ENCODE data around the gene HMGXB3. TPM values are rescaled to one million over a fixed set of nuclear protein-coding genes. Genes with fewer than 3 reads are reported as not detected.

Gene HMGXB3
- total RNA-seq (2014; rRNA removed; shearing (Covaris generic)) = 46.6 and 65.8 TPM in 2 replicates

DNA sequence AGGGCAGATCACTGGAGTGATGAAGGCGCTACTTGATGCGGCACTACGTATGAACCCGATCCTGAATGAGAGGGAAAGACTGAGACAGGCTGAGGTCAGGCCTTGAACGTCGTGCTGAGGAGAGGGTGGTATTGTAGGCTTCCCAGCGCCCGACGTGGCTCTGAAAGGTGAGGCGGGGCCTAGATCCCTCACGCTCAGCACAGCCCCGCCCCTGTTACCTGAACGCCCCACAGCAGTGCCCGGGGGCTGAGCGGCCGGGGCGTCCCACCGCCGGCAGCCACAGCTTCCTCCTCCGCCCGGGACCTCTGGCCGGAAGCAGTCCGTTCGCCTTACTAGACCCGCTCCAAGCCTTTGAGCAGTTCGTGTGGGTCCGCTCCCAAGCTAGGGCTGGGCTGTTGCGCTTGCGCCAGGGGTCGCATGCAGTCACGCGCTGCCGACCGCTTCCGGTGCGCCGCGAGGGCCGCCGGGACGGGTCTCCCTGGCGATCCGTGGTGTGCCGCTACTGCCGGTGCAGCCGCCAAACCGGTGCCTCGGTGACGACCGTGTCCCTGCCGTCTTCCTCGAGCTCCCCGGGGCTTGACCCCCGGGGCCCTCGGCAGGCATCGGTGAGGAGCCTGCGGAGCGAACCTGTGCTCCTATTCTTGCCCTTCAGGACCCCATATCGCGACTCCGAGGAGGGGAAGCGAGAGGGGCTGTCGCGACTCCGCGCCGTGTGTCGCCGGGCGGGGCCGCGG is at the start of gene HMGXB3, which contains the start of gene TIGD6:
Gene HMGXB3, plus strand, starts transcription at position 484 of the 734 bp plus-strand sequence. CDS start 4,114 bp downstream, outside the sequence.
Gene TIGD6, minus strand, starts transcription at position 399 of the 734 bp plus-strand sequence. CDS start 4,306 bp downstream, outside the sequence.
- H3K9me3 ChIP-seq (replicated peaks) = no peaks in the 10 kb centered on the region

GRCh38 chr5:149951138-149951749 is 49.3 kb upstream of the HMGXB3 start:
- H3K9me3 ChIP-seq (replicated peaks) = no peaks in the 10 kb centered on the region
- no peak for DNase-seq (ENCODE audit: low read depth in 1 of 2, low spot score in 2 of 2)
- H3K27me3 ChIP-seq (replicated peaks) = no peaks in the 10 kb centered on the region

More for the DNA sequence above, at the start of gene HMGXB3, which contains the start of gene TIGD6:
- H3K36me3 ChIP-seq = peaks cover 48% of the 10 kb centered on the region
- H3K4me1 ChIP-seq (replicated peaks) = peaks cover 25% of the 10 kb centered on the region
- H3K27me3 ChIP-seq (replicated peaks) = no peaks in the 10 kb centered on the region
- DNase-seq (ENCODE audit: low read depth in 1 of 2, low spot score in 2 of 2) = peak; percentile 94 to 98
- peak within 1 kb of the TSS; percentile 90 for H3K4me3 ChIP-seq
- H3K27ac ChIP-seq = peak within 1 kb of the TSS; percentile 83

DNA sequence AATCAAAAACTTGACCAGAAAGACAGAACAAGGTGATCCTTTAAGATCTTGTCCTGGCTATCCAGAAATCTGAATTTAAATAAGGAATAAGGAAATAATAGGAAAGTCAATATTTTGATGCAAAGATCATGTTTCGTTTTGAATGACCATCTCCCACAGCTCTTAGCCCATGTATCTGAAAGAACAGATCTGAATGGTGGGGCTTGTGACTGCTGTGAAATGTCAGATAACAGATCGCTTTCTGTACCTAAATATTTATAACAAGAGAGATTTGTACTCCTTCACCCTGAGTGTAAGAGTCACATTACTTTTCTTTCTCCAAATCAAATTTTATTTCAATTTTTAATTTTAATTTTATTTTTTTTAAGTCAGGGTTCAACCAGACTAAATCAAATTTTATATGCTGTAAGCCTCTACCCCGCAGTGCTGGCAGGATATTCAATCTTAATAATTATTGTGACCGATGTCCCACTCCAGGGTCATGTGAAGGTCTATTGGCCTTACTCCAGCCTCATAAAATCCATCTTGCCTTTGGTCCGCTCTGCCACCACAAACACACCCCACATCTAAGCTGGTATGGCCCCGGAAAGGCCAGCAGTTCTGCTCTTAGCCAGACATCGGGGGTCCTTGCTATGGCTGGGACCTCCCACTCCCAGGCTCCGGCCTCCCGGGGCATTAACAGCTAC is 47.0 kb upstream of the HMGXB3 start:
- DNase-seq (ENCODE audit: low read depth in 1 of 2, low spot score in 2 of 2) = no peak

More at GRCh38 chr5:149951138-149951749, 49.3 kb upstream of the HMGXB3 start:
- H3K4me1 ChIP-seq (replicated peaks) = no peaks in the 10 kb centered on the region
- no peaks in the 10 kb centered on the region for H3K36me3 ChIP-seq
- H3K4me3 ChIP-seq = no peak overlapping the region
- no peak overlapping the region for H3K27ac ChIP-seq

GRCh38 chr5:149954798-149955197 is 45.7 kb upstream of the HMGXB3 start:
- Histone ChIP-seq H3K27me3 (replicated peaks) (no peaks in the 10 kb centered on the region), H3K4me1 (replicated peaks) (peaks cover 10% of the 10 kb centered on the region), H3K27ac (no peak overlapping the region), H3K4me3 (no peak overlapping the region), H3K9me3 (replicated peaks) (no peaks in the 10 kb centered on the region), H3K36me3 (no peaks in the 10 kb centered on the region)
- DNase-seq (ENCODE audit: low read depth in 1 of 2, low spot score in 2 of 2) = no peak

More for the DNA sequence above, 47.0 kb upstream of the HMGXB3 start:
- Histone ChIP-seq H3K4me3 (no peak overlapping the region), H3K4me1 (replicated peaks) (no peaks in the 10 kb centered on the region), H3K9me3 (replicated peaks) (no peaks in the 10 kb centered on the region), H3K27ac (no peak overlapping the region), H3K36me3 (no peaks in the 10 kb centered on the region), H3K27me3 (replicated peaks) (no peaks in the 10 kb centered on the region)

DNA sequence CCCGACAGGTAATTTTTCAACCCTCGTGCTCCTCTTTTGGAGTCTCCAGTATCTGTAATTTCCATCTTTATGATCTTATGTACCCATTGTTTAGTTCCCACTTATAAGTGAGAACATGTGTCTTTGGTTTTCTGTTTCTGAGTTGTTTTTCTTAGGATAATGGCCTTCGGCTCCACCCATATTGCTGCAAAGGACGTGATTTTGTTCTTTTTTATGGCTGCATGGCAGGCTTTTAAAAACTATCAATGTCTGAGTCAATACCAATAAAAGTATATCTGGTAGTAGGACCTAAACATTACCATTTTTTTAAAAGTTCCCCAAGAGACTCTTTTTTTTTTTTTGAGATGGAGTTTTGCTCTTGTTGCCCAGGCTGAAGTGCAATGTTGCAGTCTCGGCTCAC is 43.9 kb upstream of the HMGXB3 start:
- peaks cover 7% of the 10 kb centered on the region; the same call in 1 of the 2 replicates for H3K36me3 ChIP-seq
- H3K4me3 ChIP-seq = no peak overlapping the region
- peaks cover 23% of the 10 kb centered on the region for H3K4me1 ChIP-seq (replicated peaks)
- H3K9me3 ChIP-seq (replicated peaks) = no peaks in the 10 kb centered on the region
- no peak for DNase-seq (ENCODE audit: low read depth in 1 of 2, low spot score in 2 of 2)
- no peaks in the 10 kb centered on the region for H3K27me3 ChIP-seq (replicated peaks)
- H3K27ac ChIP-seq = no peak overlapping the region

DNA sequence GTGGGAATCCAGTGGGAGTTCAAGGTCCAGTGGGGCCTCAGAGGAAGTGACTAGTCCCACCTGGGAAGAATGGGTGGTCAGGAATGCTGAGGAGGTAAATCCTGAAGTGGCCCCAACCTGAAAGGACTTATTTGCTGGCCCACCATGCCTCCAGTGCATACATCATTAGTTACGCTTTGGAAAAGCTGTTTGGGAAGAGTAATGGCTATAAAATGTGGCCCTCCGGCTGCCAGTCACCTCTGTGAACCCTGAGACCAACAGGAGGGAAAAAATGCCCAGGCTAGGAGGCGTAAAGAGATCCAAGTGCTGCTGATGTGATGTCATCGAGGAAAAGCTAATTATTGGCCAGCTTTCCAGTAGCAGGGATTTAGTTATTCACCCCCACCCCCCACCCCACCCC is 42.7 kb upstream of the HMGXB3 start:
- H3K4me1 ChIP-seq (replicated peaks) = peaks cover 26% of the 10 kb centered on the region
- no peak overlapping the region for H3K4me3 ChIP-seq
- H3K27ac ChIP-seq = no peak overlapping the region
- no peaks in the 10 kb centered on the region for H3K9me3 ChIP-seq (replicated peaks)
- no peaks in the 10 kb centered on the region for H3K27me3 ChIP-seq (replicated peaks)
- peaks cover 10% of the 10 kb centered on the region; the same call in 1 of the 2 replicates for H3K36me3 ChIP-seq
- no peak for DNase-seq (ENCODE audit: low read depth in 1 of 2, low spot score in 2 of 2)

GRCh38 chr5:149959406-149960236 is 40.9 kb upstream of the HMGXB3 start:
- Histone ChIP-seq H3K9me3 (replicated peaks) (no peaks in the 10 kb centered on the region), H3K4me3 (peak overlapping the region; percentile 66), H3K4me1 (replicated peaks) (peaks cover 26% of the 10 kb centered on the region), H3K27me3 (replicated peaks) (no peaks in the 10 kb centered on the region), H3K36me3 (peaks cover 10% of the 10 kb centered on the region; the same call in 1 of the 2 replicates), H3K27ac (peak overlapping the region; percentile 67)
- DNase-seq (ENCODE audit: low read depth in 1 of 2, low spot score in 2 of 2) = peak; percentile 64 to 73

DNA sequence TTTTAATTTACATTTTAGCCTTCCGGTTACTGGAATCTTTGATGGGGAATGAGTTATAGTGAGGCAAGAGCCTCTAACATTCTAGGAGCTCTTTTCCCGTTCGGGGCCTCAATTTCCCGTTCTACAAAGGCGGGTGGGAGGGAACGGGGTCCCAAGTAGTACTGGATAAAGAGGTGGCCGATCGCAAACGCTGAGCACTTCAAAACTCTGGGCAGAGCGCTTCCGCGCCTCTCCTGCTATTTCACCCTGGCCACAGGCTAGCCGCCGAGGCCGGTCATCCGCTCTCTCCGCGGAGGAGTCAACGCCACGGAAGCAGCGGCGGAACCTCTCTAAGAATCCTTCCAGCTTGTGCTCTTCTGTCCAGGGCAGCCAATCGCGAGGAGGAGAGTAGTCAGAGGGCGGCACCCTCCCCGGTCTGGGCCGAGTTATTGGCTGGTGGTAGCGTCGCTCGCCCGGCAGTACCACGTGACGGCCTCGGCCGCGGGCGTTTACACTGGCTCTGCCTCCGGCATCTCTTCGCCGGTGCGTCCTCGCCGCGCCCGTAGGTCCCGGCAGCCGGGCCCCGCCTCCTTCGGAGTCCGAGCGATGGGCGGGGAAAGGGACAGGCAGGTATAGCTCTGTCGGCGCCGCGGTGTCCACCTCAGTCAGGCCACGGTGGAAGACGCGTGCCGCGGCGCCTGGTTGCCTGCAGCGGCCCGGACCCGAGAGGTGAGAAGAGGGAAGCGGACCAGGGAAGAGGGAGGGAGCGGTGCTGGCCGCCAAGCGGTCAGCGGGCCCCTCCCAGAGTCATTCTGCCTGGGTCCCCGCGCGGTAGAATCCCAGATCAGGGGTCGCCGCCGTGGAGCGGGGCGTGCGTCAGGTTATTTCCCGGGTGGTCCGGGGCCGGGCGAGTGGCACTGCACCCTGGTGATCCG is 40.0 kb upstream of the HMGXB3 start, which contains the start of gene SLC26A2:
Gene SLC26A2, plus strand, starts transcription at position 487 of the 914 bp plus-strand sequence. CDS start 16,895 bp downstream, outside the sequence.
- DNase-seq (ENCODE audit: low read depth in 1 of 2, low spot score in 2 of 2) = peak; percentile 99
- Histone ChIP-seq H3K4me3 (peak within 1 kb of the TSS; percentile 66), H3K27me3 (replicated peaks) (no peaks in the 10 kb centered on the region), H3K4me1 (replicated peaks) (peaks cover 26% of the 10 kb centered on the region), H3K9me3 (replicated peaks) (no peaks in the 10 kb centered on the region), H3K36me3 (peaks cover 10% of the 10 kb centered on the region; the same call in 1 of the 2 replicates), H3K27ac (peak within 1 kb of the TSS; percentile 67)

DNA sequence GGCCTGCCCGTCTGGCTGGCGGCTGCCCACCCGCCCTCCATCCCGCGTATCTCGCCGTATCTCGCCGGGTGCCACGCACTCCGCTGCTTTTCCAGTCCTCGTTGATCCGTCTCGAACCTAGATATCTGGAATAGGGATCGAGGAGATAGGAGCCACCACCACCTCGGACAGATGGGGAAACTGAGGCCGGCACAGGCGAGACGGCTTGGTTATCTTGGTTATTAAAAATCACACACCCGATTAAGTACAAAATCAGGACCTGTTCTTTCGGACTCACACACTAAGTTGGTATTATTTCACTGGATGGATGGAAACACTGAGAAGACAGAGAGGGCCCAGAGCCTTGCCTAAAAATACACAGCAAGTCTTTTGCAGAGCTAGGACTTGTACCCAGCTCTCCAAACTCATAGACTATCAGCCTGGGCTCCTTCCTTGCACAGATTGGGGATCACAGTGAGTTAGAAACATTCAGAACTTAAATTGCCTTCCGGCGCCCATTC is 39.3 kb upstream of the HMGXB3 start:
- peak overlapping the region; percentile 1; the same call in 1 of the 2 replicates for H3K27ac ChIP-seq
- peaks cover 10% of the 10 kb centered on the region; the same call in 1 of the 2 replicates for H3K36me3 ChIP-seq
- H3K4me1 ChIP-seq (replicated peaks) = peaks cover 26% of the 10 kb centered on the region
- H3K27me3 ChIP-seq (replicated peaks) = no peaks in the 10 kb centered on the region
- H3K9me3 ChIP-seq (replicated peaks) = no peaks in the 10 kb centered on the region
- no peak for DNase-seq (ENCODE audit: low read depth in 1 of 2, low spot score in 2 of 2)
- H3K4me3 ChIP-seq = peak overlapping the region; percentile 66

- Histone ChIP-seq H3K9me3 (replicated peaks) (no peaks in the 10 kb centered on the region), H3K4me1 (replicated peaks) (peaks cover 26% of the 10 kb centered on the region), H3K27me3 (replicated peaks) (no peaks in the 10 kb centered on the region), H3K36me3 (peaks cover 10% of the 10 kb centered on the region; the same call in 1 of the 2 replicates), H3K4me3 (no peak overlapping the region), H3K27ac (no peak overlapping the region)
- DNase-seq (ENCODE audit: low read depth in 1 of 2, low spot score in 2 of 2) = peak in 1 of 2 experiments; percentile 68
These were observed 38.6 kb upstream of the HMGXB3 start for GRCh38 chr5:149961957-149962409.

DNA sequence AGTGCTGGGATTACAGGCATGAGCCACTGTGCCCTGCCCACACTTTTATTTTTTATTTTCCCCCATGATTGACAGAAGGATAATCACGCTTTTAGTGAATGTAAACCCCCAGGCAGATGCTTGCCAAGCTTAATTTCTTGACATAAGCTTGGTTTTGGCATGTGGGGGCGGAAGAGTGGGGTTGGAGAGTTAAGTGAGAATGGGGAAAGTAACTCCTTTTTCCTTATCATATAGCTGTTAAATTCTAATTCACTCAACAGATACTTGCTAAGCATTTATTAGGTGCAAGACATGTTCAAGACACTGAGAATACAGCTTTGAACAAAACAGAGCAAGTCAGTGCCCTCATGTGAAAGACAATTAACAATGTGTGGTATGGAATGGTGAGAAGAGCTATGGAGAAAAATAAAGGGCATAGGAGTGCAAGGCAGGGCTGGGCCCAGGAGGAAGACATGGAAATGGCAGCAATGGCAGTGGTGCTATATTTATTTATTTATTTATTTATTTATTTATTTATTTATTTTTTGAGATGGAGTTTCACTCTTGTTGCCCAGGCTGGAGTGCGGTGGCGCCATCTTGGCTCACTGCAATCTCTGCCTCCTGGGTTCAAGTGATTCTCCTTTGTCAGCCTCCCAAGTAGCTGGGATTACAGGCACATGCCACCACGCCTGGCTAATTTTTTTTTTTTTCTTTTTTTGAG is 37.8 kb upstream of the HMGXB3 start:
- H3K4me3 ChIP-seq = no peak overlapping the region
- H3K9me3 ChIP-seq (replicated peaks) = no peaks in the 10 kb centered on the region
- H3K36me3 ChIP-seq = peaks cover 10% of the 10 kb centered on the region; the same call in 1 of the 2 replicates
- no peaks in the 10 kb centered on the region for H3K27me3 ChIP-seq (replicated peaks)
- peaks cover 26% of the 10 kb centered on the region for H3K4me1 ChIP-seq (replicated peaks)
- no peak for DNase-seq (ENCODE audit: low read depth in 1 of 2, low spot score in 2 of 2)
- H3K27ac ChIP-seq = no peak overlapping the region
